Dermis microvascular lymphatic vessel endothelial cell (primary cell): ENCODE data around the gene ARHGEF2. TPM values are rescaled to one million over a fixed set of nuclear protein-coding genes. Genes with fewer than 3 reads are reported as not detected.

Experiments
- DNase-seq, 2 donors: peaks; one replicate each; pipeline versions ENCODE4 v3.0.0 to v3.0.0-alpha.2; 2010; ENCODE audit warnings: low read depth in 2 of 2
- total RNA-seq: library from RNA; depleted of rRNA; stranded (reverse); fragments of >200 nt; gene quantifications from 2 replicates; pipeline ENCODE4 v1.2.1, GENCODE V29; 2014

Gene ARHGEF2
- total RNA-seq, 1 donor from 2014 or later = 69.4 TPM

- DNase-seq = no peak
Observed at GRCh38 chr1:155912056-155912536, 66.3 kb downstream of the ARHGEF2 start.

- DNase-seq = peak in 1 of 2 donors; percentile 75
Observed at GRCh38 chr1:155911156-155912055, 66.9 kb downstream of the ARHGEF2 start, which contains the start of gene RIT1. TSS of gene RIT1 (minus strand) at chr1:155911349. CDS start at chr1:155910761, 588 bp downstream.

- DNase-seq = peak in 1 of 2 donors; percentile 46
Observed at GRCh38 chr1:155910621-155911121, 67.7 kb downstream of the ARHGEF2 start.

GRCh38 chr1:155909894-155910293 is 68.5 kb downstream of the ARHGEF2 start:
- DNase-seq = peak in 1 of 2 donors; percentile 53

- no peak for DNase-seq
Observed at GRCh38 chr1:155904261-155904660, 74.1 kb downstream of the ARHGEF2 start.

- DNase-seq = no peak
Observed at GRCh38 chr1:155900161-155900560, 78.2 kb downstream of the ARHGEF2 start.

GRCh38 chr1:155899683-155900082 is 78.7 kb downstream of the ARHGEF2 start:
- DNase-seq = no peak

GRCh38 chr1:155898888-155899287 is 79.5 kb downstream of the ARHGEF2 start:
- DNase-seq = no peak

- DNase-seq = no peak
Observed at GRCh38 chr1:155897746-155898145, 80.6 kb downstream of the ARHGEF2 start.

Other genes starting within 250 kb of the ARHGEF2 start
- gene GON4L, start 121.3 kb downstream of the ARHGEF2 start, total RNA-seq = 16.3 and 23.6 TPM in 2 replicates
- gene SYT11, start 119.0 kb downstream of the ARHGEF2 start, total RNA-seq = 14.2 and 20.3 TPM in 2 replicates
- 18.2 and 36.3 TPM in 2 replicates for gene RIT1, start 67.2 kb downstream of the ARHGEF2 start, total RNA-seq
- gene KHDC4, start 44.1 kb downstream of the ARHGEF2 start, total RNA-seq = 14.6 and 18.6 TPM in 2 replicates
- not detected in 2 replicates for gene RXFP4, start 36.9 kb downstream of the ARHGEF2 start, total RNA-seq
- gene SSR2, start 42.4 kb upstream of the ARHGEF2 start, total RNA-seq = 323 and 635 TPM in 2 replicates
- 13.1 and 14.3 TPM in 2 replicates for gene UBQLN4, start 75.3 kb upstream of the ARHGEF2 start, total RNA-seq
- gene LAMTOR2, start 76.2 kb upstream of the ARHGEF2 start, total RNA-seq = 83.2 and 89.3 TPM in 2 replicates
- gene RAB25, start 82.6 kb upstream of the ARHGEF2 start, total RNA-seq = not detected in 2 replicates
- gene MEX3A, start 103.9 kb upstream of the ARHGEF2 start, total RNA-seq = 3.6 and 7.0 TPM in 2 replicates
- 402 and 626 TPM in 2 replicates for gene LMNA, start 136.2 kb upstream of the ARHGEF2 start, total RNA-seq
- 0.39 and 0.51 TPM in 2 replicates for gene SEMA4A, start 175.0 kb upstream of the ARHGEF2 start, total RNA-seq
- 9.0 and 15.6 TPM in 2 replicates for gene SLC25A44, start 215.6 kb upstream of the ARHGEF2 start, total RNA-seq
- gene PMF1, start 234.5 kb upstream of the ARHGEF2 start, total RNA-seq = 52.0 and 70.2 TPM in 2 replicates